A673 (cell line): Measurements from ENCODE around the gene SV2C. TPM values are rescaled to one million over a fixed set of nuclear protein-coding genes. Genes with fewer than 3 reads are reported as not detected.
"Not testable (repeated sequence)": the region's sequence is repeated elsewhere in the genome, so short reads cannot be mapped to it uniquely, and the experiment has no call there.

Experiments
- BruUV-seq: library from RNA; stranded (reverse); fragments of 400-500 nt; replicated peaks from 2 replicates; lab custom pipeline; 2021; lab: Mats Ljungman, UMichigan
- CTCF ChIA-PET: fragments of 300-600 bp; sonication (Branson Sonifier 250); formaldehyde crosslinking; loops from one replicate; lab custom pipeline; 2022; ENCODE audit warnings: antibody characterized with exemption; lab: Charles Lee
- POLR2A ChIA-PET: fragments of 300-600 bp; sonication (Branson Sonifier 250); formaldehyde crosslinking; loops from one replicate; lab custom pipeline; 2022; ENCODE audit warnings: antibody characterized with exemption; ENCODE audit not compliant: low non-redundant PET; lab: Charles Lee
- DNase-seq: peaks from one replicate; pipeline ENCODE4 v3.0.0-alpha.2; 2015; ENCODE audit warnings: low spot score
- H3K27ac ChIP-seq: fragments of 200-600 bp; sonication (generic); 2 replicates; pipeline ENCODE4 v1.5.1; 2016; ENCODE audit warnings: mixed run types, low read depth, mild to moderate bottlenecking, mixed read lengths, antibody characterized with exemption, low read length; ENCODE audit not compliant: poor library complexity, severe bottlenecking
- H3K27me3 ChIP-seq: fragments of 200-600 bp; sonication (generic); replicated peaks from 2 replicates; pipeline ENCODE4 v1.6.1; 2017; ENCODE audit warnings: mixed run types, low read depth, mild to moderate bottlenecking, mixed read lengths, antibody characterized with exemption, low read length; ENCODE audit not compliant: insufficient read depth, poor library complexity
- H3K36me3 ChIP-seq: fragments of 200-600 bp; sonication (generic); 2 replicates; pipeline ENCODE4 v1.6.1; 2016; ENCODE audit warnings: mixed run types, mild to moderate bottlenecking, mixed read lengths, antibody characterized with exemption, low read length; ENCODE audit not compliant: insufficient read depth, poor library complexity, severe bottlenecking
- H3K4me1 ChIP-seq: fragments of 200-600 bp; sonication (generic); 2 replicates; pipeline ENCODE4 v1.6.1; 2017; ENCODE audit warnings: mixed run types, mild to moderate bottlenecking, mixed read lengths, antibody characterized with exemption, low read length; ENCODE audit not compliant: insufficient read depth, poor library complexity, severe bottlenecking
- H3K4me3 ChIP-seq: fragments of 200-600 bp; sonication (generic); 2 replicates; pipeline ENCODE4 v1.5.1; 2016; ENCODE audit warnings: low read depth, mixed run types, mild to moderate bottlenecking, mixed read lengths, low read length; ENCODE audit not compliant: poor library complexity, severe bottlenecking
- H3K9me3 ChIP-seq: fragments of 200-600 bp; sonication (generic); 2 replicates; pipeline ENCODE4 v1.6.1; 2016; ENCODE audit warnings: mixed run types, low read depth, mild to moderate bottlenecking, mixed read lengths, antibody characterized with exemption, low read length; ENCODE audit not compliant: poor library complexity, severe bottlenecking
- EZH2 ChIP-seq: fragments of 200-600 bp; sonication (generic); IDR thresholded peaks from 2 replicates; pipeline ENCODE4 v1.6.1; 2017; ENCODE audit warnings: borderline replicate concordance, low read depth, mild to moderate bottlenecking, mixed read lengths, antibody characterized with exemption, low read length; ENCODE audit not compliant: poor library complexity, severe bottlenecking
- intact Hi-C: fragments of 100-400 bp; cut with micrococcal nuclease; formaldehyde crosslinking; loops from one replicate; pipeline ENCODE4 v1.10.0; 2022; ENCODE audit not compliant: unreplicated experiment
- total RNA-seq: library from RNA; stranded (reverse); gene quantifications from 2 replicates; pipeline ENCODE4 v1.2.3, GENCODE V29; 2021
- TF ChIP-seq, protein P1 (sequence below): fragments of 300-800, 200-600 bp; sonication (generic); conservative IDR thresholded peaks from 2 replicates; pipeline ENCODE4 v1.5.1; 2017; ENCODE audit warnings: low read depth, mild to moderate bottlenecking, antibody characterized with exemption, low read length, moderate library complexity, mixed read lengths

Gene SV2C
- total RNA-seq, 1 experiment from 2014 or later, result 3.1 TPM

DNA sequence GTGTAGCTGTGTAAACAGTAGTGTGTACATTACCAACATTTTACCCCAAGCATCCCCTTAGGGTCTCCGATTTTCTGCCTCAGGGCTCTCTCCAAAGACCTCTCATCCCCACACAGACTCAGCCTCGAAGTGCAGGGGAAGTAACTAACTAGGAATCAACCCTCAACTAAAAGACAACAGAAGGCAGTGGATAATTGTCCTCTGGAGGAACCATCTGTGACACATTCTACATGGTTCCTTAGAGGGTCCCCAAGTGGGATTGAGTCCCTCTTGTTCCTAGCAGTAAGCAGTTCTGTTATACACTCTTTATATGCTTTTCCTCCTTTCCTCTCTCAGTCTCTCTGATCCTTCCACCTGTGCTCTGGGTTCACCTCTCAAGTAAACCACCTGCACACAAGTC lies 157.2 kb downstream of the SV2C start:
- ChIA-PET POLR2A (no interaction called here), CTCF (no interaction called here)
- TF ChIP-seq, protein P1, sequence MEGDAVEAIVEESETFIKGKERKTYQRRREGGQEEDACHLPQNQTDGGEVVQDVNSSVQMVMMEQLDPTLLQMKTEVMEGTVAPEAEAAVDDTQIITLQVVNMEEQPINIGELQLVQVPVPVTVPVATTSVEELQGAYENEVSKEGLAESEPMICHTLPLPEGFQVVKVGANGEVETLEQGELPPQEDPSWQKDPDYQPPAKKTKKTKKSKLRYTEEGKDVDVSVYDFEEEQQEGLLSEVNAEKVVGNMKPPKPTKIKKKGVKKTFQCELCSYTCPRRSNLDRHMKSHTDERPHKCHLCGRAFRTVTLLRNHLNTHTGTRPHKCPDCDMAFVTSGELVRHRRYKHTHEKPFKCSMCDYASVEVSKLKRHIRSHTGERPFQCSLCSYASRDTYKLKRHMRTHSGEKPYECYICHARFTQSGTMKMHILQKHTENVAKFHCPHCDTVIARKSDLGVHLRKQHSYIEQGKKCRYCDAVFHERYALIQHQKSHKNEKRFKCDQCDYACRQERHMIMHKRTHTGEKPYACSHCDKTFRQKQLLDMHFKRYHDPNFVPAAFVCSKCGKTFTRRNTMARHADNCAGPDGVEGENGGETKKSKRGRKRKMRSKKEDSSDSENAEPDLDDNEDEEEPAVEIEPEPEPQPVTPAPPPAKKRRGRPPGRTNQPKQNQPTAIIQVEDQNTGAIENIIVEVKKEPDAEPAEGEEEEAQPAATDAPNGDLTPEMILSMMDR, result no peak
- no peak for TF ChIP-seq EZH2
- DNase-seq, result no peak
- BruUV-seq, result no TSS peak
- Histone ChIP-seq H3K4me3 (no peak overlapping the region), H3K36me3 (no peaks in the 10 kb centered on the region), H3K9me3 (no peaks in the 10 kb centered on the region), H3K27ac (no peak overlapping the region), H3K4me1 (no peaks in the 10 kb centered on the region), H3K27me3 (no peaks in the 10 kb centered on the region)
- intact Hi-C loops, result no loop called here

DNA sequence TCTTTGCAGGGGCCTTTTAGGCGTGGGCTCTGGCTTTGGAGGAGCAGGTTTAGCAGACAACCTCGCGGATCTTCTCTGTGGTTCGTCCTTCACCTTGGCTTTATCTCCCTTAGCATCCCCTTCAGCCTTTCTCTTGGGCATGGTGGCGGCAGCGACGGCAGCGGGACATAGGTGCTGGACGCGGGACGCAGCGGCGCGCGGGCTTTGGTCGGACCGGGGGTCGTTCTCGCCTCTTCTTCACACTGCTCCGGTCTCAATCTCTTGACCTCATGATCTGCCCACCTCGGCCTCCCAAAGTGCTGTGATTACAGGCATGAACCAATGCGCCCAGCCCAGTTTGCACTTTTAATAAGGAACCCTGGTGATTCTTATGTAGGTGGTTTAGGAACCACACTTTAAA lies 159.0 kb downstream of the SV2C start:
- H3K9me3 ChIP-seq, H3K36me3 ChIP-seq, H3K27me3 ChIP-seq, H3K4me1 ChIP-seq, H3K27ac ChIP-seq, intact Hi-C loops, H3K4me3 ChIP-seq, BruUV-seq, POLR2A ChIA-PET, DNase-seq: not testable (repeated sequence)
- CTCF ChIA-PET, result interaction anchor here (0.6 to 0.7 kb wide), 2 partner anchors 14 to 138 kb away, joined by 4 to 8 read pairs; no protein-coding TSS in a partner anchor

DNA sequence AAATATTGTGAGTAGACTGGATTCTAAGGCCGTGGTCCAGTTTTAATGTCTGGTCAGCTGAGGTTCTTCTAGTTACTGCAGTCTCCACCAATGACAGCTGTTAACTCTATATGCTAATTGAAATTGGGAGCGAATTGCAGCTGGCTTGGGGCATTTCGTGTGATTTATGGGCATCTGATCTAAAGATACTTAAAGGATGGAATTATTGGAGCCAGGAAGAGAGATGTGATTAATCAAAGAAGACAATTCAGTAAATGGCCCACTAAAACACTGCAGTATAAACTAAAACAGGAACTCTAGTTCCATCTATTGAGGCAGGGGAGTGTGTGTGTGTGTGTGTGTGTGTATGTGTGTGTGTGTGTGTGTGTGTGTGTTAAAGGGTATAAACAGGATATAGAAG lies 162.4 kb downstream of the SV2C start:
- Histone ChIP-seq H3K27ac (no peak overlapping the region), H3K4me3 (no peak overlapping the region), H3K4me1 (no peaks in the 10 kb centered on the region), H3K9me3 (no peaks in the 10 kb centered on the region), H3K27me3 (no peaks in the 10 kb centered on the region), H3K36me3 (no peaks in the 10 kb centered on the region)
- intact Hi-C loops, result no loop called here
- POLR2A ChIA-PET, result no interaction called here
- BruUV-seq, result no TSS peak
- peak; percentile 5 for DNase-seq
- CTCF ChIA-PET, result no interaction called here
- TF ChIP-seq, protein P1, result no peak
- TF ChIP-seq EZH2, result no peak

DNA sequence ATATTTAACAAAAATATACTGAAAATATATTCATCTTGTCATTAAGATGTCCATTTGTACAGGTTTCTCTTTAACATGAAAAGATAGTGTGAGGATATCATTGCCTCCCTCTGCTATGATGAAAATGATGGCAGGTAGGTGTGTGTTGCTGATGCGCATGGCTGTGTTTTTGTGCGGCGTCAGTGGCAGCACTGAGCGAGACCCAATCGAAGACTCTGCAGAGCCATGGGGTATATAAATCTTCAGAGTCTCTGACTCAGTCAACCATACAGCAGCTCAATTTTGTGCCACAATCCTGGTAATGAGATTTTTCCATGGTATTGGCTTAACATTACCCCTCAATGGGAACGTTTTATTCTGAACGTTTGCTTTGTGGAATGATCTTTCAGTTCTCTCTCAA lies 166.4 kb downstream of the SV2C start:
- BruUV-seq, result no TSS peak
- CTCF ChIA-PET, result no interaction called here

More for the DNA sequence above, 166.4 kb downstream of the SV2C start:
- DNase-seq, result no peak
- TF ChIP-seq, protein P1, result no peak
- TF ChIP-seq EZH2, result no peak
- Histone ChIP-seq H3K4me1 (no peaks in the 10 kb centered on the region), H3K4me3 (no peak overlapping the region), H3K36me3 (no peaks in the 10 kb centered on the region), H3K27ac (no peak overlapping the region), H3K27me3 (no peaks in the 10 kb centered on the region), H3K9me3 (no peaks in the 10 kb centered on the region)
- POLR2A ChIA-PET, result no interaction called here
- intact Hi-C loops, result loop anchor here (10.0 kb wide), 2 partner anchors 295 to 1575 kb away; no protein-coding TSS in a partner anchor
